WTC11 (cell line): ENCODE results near the gene TSPAN7. TPM values are rescaled to one million over a fixed set of nuclear protein-coding genes. Genes with fewer than 3 reads are reported as not detected.

ENCODE experiments used
- ATAC-seq: fragments of 200-7000 bp; cut with Tn5 transposase; 2 replicates; pipeline ENCODE4 v1.10.0; 2021; ENCODE audit warnings: mild to moderate bottlenecking, moderate library complexity
- CTCF ChIA-PET: fragments of 300-600 bp; sonication (Branson Sonifier 250); formaldehyde crosslinking; loops from one replicate; lab custom pipeline; 2021; ENCODE audit warnings: antibody characterized with exemption; lab: Charles Lee
- POLR2A ChIA-PET: fragments of 350-600 bp; sonication (Branson Sonifier 250); formaldehyde crosslinking; loops from one replicate; lab custom pipeline; 2021; ENCODE audit warnings: antibody characterized with exemption; lab: Charles Lee
- DNase-seq: peaks from one replicate; pipeline ENCODE4 v3.0.0; 2021; ENCODE audit warnings: low spot score
- H3K27ac Mint-ChIP-seq: 2 replicates; pipeline ENCODE4 v1.8.0; 2021; ENCODE audit warnings: mixed read lengths
- H3K27me3 Mint-ChIP-seq: 2 replicates; pipeline ENCODE4 v1.8.0; 2021; ENCODE audit warnings: low read depth, mild to moderate bottlenecking, moderate library complexity, mixed read lengths
- H3K36me3 Mint-ChIP-seq: 2 replicates; pipeline ENCODE4 v1.8.0; 2021; ENCODE audit warnings: mixed read lengths
- H3K4me1 Mint-ChIP-seq: 2 replicates; pipeline ENCODE4 v1.8.0; 2022; ENCODE audit warnings: mixed read lengths
- H3K4me3 Mint-ChIP-seq: 2 replicates; pipeline ENCODE4 v1.8.0; 2021; ENCODE audit warnings: mild to moderate bottlenecking, moderate library complexity, mixed read lengths
- H3K9me3 Mint-ChIP-seq: 2 replicates; pipeline ENCODE4 v1.8.0; 2021; ENCODE audit warnings: mixed read lengths
- ATF1 ChIP-seq: sonication (generic); formaldehyde crosslinking; IDR thresholded peaks from 2 replicates; pipeline ENCODE4 v1.8.1; 2023; ENCODE audit warnings: mild to moderate bottlenecking, moderate library complexity, missing genetic modification reagents
- CDX4 ChIP-seq: fragments of 250-450 bp; sonication (Bioruptor Pico); IDR thresholded peaks from 2 replicates; pipeline ENCODE4 v1.9.0; 2021; ENCODE audit warnings: moderate library complexity, mild to moderate bottlenecking, inconsistent platforms, borderline replicate concordance
- CTCF ChIP-seq: fragments of 200-600 bp; IDR thresholded peaks from 2 replicates; pipeline ENCODE4 v1.8.0; 2022; ENCODE audit warnings: antibody characterized with exemption
- E2F4 ChIP-seq: sonication (generic); formaldehyde crosslinking; IDR thresholded peaks from 2 replicates; pipeline ENCODE4 v1.8.1; 2022; ENCODE audit warnings: low read depth, mild to moderate bottlenecking, moderate library complexity, missing genetic modification reagents, borderline replicate concordance
- ERG ChIP-seq: fragments of 250-450 bp; sonication (Bioruptor Pico); IDR thresholded peaks from 2 replicates; pipeline ENCODE4 v1.8.0; 2021; ENCODE audit warnings: mild to moderate bottlenecking
- ESRRA ChIP-seq: sonication (generic); formaldehyde crosslinking; IDR thresholded peaks from 2 replicates; pipeline ENCODE4 v1.8.1; 2022; ENCODE audit warnings: mild to moderate bottlenecking, missing genetic modification reagents, borderline replicate concordance
- ETV6 ChIP-seq: sonication (generic); formaldehyde crosslinking; IDR thresholded peaks from 2 replicates; pipeline ENCODE4 v1.8.1; 2022; ENCODE audit warnings: mild to moderate bottlenecking, missing genetic modification reagents
- FOXP4 ChIP-seq: sonication (generic); formaldehyde crosslinking; IDR thresholded peaks from 2 replicates; pipeline ENCODE4 v1.8.0; 2022; ENCODE audit warnings: mild to moderate bottlenecking, missing genetic modification reagents
- HMGA2 ChIP-seq: fragments of 250-450 bp; sonication (Bioruptor Pico); IDR thresholded peaks from 2 replicates; pipeline ENCODE4 v1.4.0; 2021; ENCODE audit warnings: mild to moderate bottlenecking, moderate library complexity
- HMGXB4 ChIP-seq: sonication (generic); formaldehyde crosslinking; IDR thresholded peaks from 2 replicates; pipeline ENCODE4 v1.8.1; 2023; ENCODE audit warnings: mild to moderate bottlenecking, moderate library complexity, missing genetic modification reagents
- JUN ChIP-seq: sonication (generic); formaldehyde crosslinking; IDR thresholded peaks from 2 replicates; pipeline ENCODE4 v1.8.0; 2023; ENCODE audit warnings: mild to moderate bottlenecking, missing genetic modification reagents
- KAT7 ChIP-seq: sonication (generic); formaldehyde crosslinking; IDR thresholded peaks from 2 replicates; pipeline ENCODE4 v1.8.1; 2023; ENCODE audit warnings: missing genetic modification reagents, mild to moderate bottlenecking, borderline replicate concordance
- MXD4 ChIP-seq: fragments of 250-450 bp; sonication (Bioruptor Pico); IDR thresholded peaks from 2 replicates; pipeline ENCODE4 v1.8.0; 2021; ENCODE audit warnings: mild to moderate bottlenecking, moderate library complexity, borderline replicate concordance
- NR1H2 ChIP-seq: sonication (generic); formaldehyde crosslinking; IDR thresholded peaks from 2 replicates; pipeline ENCODE4 v1.9.0; 2021; ENCODE audit warnings: mild to moderate bottlenecking, moderate library complexity, missing genetic modification reagents
- ZBTB21 ChIP-seq: sonication (generic); formaldehyde crosslinking; IDR thresholded peaks from 2 replicates; pipeline ENCODE4 v1.8.1; 2023; ENCODE audit warnings: mild to moderate bottlenecking, missing genetic modification reagents, borderline replicate concordance
- ZNF138 ChIP-seq: sonication (generic); formaldehyde crosslinking; conservative IDR thresholded peaks from 2 replicates; pipeline ENCODE4 v1.8.1; 2022; ENCODE audit warnings: mild to moderate bottlenecking, moderate library complexity, missing genetic modification reagents
- ZNF219 ChIP-seq: sonication (generic); formaldehyde crosslinking; IDR thresholded peaks from 2 replicates; pipeline ENCODE4 v1.8.0; 2023; ENCODE audit warnings: missing genetic modification reagents, mild to moderate bottlenecking, borderline replicate concordance
- ZNF317 ChIP-seq: sonication (generic); formaldehyde crosslinking; IDR thresholded peaks from 2 replicates; pipeline ENCODE4 v1.8.1; 2023; ENCODE audit warnings: low read depth, mild to moderate bottlenecking, moderate library complexity, missing genetic modification reagents, borderline replicate concordance
- ZNF396 ChIP-seq: fragments of 250-450 bp; sonication (Bioruptor Pico); IDR thresholded peaks from 2 replicates; pipeline ENCODE4 v1.8.0; 2021; ENCODE audit warnings: mild to moderate bottlenecking, moderate library complexity, borderline replicate concordance
- total RNA-seq: library from RNA; stranded (reverse); gene quantifications from 3 replicates; pipeline ENCODE4 v1.2.3, GENCODE V29; 2021

Gene TSPAN7
- total RNA-seq, 1 experiment from 2014 or later = 10.8 TPM

- ATAC-seq (no peak), DNase-seq (no peak)
- ChIA-PET CTCF (no interaction called here), POLR2A (no interaction called here)
- Mint-ChIP-seq H3K36me3 (no peaks in the 10 kb centered on the region), H3K27me3 (no peaks in the 10 kb centered on the region), H3K9me3 (no peaks in the 10 kb centered on the region), H3K4me3 (no peak overlapping the region), H3K27ac (no peak overlapping the region), H3K4me1 (peaks cover 3% of the 10 kb centered on the region; the same call in 1 of the 2 replicates)
- no peak for TF ChIP-seq ZNF138 (CRISPR knock-in tag)
- TF ChIP-seq ZNF219 (CRISPR knock-in tag) = no peak
- TF ChIP-seq ERG (CRISPR knock-in tag) = no peak
- TF ChIP-seq ZNF317 = no peak
- TF ChIP-seq CTCF = no peak
- TF ChIP-seq HMGXB4 (CRISPR knock-in tag) = no peak
- no peak for TF ChIP-seq FOXP4 (CRISPR knock-in tag)
- TF ChIP-seq ZBTB21 (CRISPR knock-in tag) = no peak
- no peak for TF ChIP-seq MXD4 (CRISPR knock-in tag)
- no peak for TF ChIP-seq E2F4
- TF ChIP-seq ETV6 = no peak
- no peak for TF ChIP-seq KAT7 (CRISPR knock-in tag)
- TF ChIP-seq ATF1 = no peak
- TF ChIP-seq ESRRA (CRISPR knock-in tag) = no peak
These were observed 107.4 kb downstream of the TSPAN7 start for GRCh38 chrX:38668771-38669170.

GRCh38 chrX:38669428-38669827 is 108.1 kb downstream of the TSPAN7 start:
- Mint-ChIP-seq H3K4me1 (peaks cover 3% of the 10 kb centered on the region; the same call in 1 of the 2 replicates), H3K27me3 (no peaks in the 10 kb centered on the region), H3K27ac (no peak overlapping the region), H3K9me3 (no peaks in the 10 kb centered on the region), H3K4me3 (no peak overlapping the region), H3K36me3 (no peaks in the 10 kb centered on the region)
- no peak for DNase-seq
- ATAC-seq = no peak
- no peak for TF ChIP-seq HMGA2 (CRISPR knock-in tag)
- no peak for TF ChIP-seq ZNF396 (CRISPR knock-in tag)
- no peak for TF ChIP-seq CDX4 (CRISPR knock-in tag)
- TF ChIP-seq JUN (CRISPR knock-in tag) = no peak
- TF ChIP-seq NR1H2 (CRISPR knock-in tag) = no peak
- POLR2A ChIA-PET = no interaction called here
- CTCF ChIA-PET = no interaction called here
